Measurements from ENCODE around the gene RFC4.

- TF ChIP-seq CTCF (IDR thresholded peaks at IDR 0.05) (no peak), POLR2A (IDR thresholded peaks at IDR 0.05) (peak; percentile 85 to 88)
These were observed 23.1 kb downstream of the RFC4 start, which contains the start of gene EIF4A2 for GRCh38 chr3:186783058-186783730.

All from thyroid gland (tissue), 4 donors.